ENCODE results near the gene TBC1D22A. TPM values are rescaled to one million over a fixed set of nuclear protein-coding genes. Genes with fewer than 3 reads are reported as not detected.
A peak's percentile ranks its signal among the peaks of the same experiment; 100 is the strongest.

Gene TBC1D22A
- total RNA-seq, 2 experiments from 2014 or later: 36.0 to 38.0 TPM

DNA sequence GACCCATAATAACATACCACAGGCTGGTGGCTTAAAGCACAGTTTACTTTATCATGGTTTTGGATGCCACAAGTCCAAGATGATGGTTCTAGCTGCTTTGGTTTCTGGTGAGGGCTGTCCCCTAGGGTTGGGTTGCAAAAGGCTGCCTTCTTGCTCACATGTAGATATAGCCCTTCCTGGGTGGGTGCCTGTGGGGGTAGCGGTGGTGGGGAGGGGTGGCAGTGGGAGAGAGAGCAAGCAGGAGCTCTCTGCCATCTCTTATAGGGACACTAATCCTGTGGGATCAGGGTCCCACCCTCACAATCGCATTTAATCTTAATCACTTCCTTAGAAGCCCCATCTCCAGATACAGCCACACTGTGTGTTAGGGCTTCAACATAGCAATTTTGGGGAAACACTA, 245.0 kb downstream of the TBC1D22A start:
- Mint-ChIP-seq H3K27ac (no peak overlapping the region), H3K36me3 (ENCODE audit: low read depth) (no peaks in the 10 kb centered on the region), H3K27me3 (no peaks in the 10 kb centered on the region), H3K9me3 (ENCODE audit: low read depth) (no peaks in the 10 kb centered on the region), H3K4me1 (no peaks in the 10 kb centered on the region), H3K4me3 (no peak overlapping the region)
- no peak for DNase-seq
- intact Hi-C loops (cut with DNase I, micrococcal nuclease): no loop called here
- CTCF ChIA-PET: interaction anchor here (0.8 kb wide), 1 partner anchor 10 kb away, joined by 4 read pairs; no protein-coding TSS in a partner anchor
- no peak for ATAC-seq
- POLR2A ChIA-PET: no interaction called here

DNA sequence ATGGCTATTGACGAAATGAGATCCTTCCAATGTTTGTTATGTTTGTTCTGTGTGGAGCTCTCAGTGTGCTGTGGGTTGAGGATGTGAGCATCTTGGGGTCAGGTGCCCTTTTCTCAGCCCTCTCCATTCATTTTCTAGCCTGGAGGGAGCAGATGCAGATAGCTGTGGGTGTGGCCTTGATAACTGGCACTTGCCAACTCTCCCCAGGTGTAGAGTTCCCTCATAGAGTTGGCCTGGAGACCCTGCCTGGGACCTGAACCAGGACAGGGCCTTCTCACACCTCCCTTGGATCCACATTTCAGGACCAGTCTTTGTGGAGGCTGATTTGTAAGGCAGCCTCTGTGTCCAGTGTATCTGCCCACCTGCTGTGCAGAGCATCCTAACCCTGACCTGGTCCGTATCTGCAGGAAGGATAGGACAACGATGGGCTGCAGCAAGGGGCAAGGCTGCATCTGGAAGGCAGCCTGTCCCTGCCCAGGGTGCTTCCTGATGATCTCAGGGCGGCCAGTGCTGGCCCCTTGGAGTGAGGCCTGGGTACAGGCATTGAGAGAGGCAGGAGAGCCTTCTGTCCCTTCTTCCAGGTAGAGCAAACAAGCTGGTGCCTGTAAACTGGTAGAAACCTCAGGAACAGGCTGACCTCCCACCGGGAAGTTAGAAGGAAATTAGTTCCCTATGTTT, 245.9 kb downstream of the TBC1D22A start:
- H3K9me3 Mint-ChIP-seq (ENCODE audit: low read depth): no peaks in the 10 kb centered on the region
- H3K27me3 Mint-ChIP-seq: no peaks in the 10 kb centered on the region
- ChIA-PET CTCF (interaction anchor here (0.6 to 0.8 kb wide), 3 partner anchors 11 to 58 kb away, joined by 3 to 4 read pairs (median 3); no protein-coding TSS in a partner anchor), POLR2A (no interaction called here)
- no peaks in the 10 kb centered on the region for H3K4me1 Mint-ChIP-seq
- H3K36me3 Mint-ChIP-seq (ENCODE audit: low read depth): no peaks in the 10 kb centered on the region
- H3K27ac Mint-ChIP-seq: no peak overlapping the region
- intact Hi-C loops (cut with DNase I, micrococcal nuclease): no loop called here
- H3K4me3 Mint-ChIP-seq: no peak overlapping the region
- DNase-seq (no peak), ATAC-seq (no peak)

DNA sequence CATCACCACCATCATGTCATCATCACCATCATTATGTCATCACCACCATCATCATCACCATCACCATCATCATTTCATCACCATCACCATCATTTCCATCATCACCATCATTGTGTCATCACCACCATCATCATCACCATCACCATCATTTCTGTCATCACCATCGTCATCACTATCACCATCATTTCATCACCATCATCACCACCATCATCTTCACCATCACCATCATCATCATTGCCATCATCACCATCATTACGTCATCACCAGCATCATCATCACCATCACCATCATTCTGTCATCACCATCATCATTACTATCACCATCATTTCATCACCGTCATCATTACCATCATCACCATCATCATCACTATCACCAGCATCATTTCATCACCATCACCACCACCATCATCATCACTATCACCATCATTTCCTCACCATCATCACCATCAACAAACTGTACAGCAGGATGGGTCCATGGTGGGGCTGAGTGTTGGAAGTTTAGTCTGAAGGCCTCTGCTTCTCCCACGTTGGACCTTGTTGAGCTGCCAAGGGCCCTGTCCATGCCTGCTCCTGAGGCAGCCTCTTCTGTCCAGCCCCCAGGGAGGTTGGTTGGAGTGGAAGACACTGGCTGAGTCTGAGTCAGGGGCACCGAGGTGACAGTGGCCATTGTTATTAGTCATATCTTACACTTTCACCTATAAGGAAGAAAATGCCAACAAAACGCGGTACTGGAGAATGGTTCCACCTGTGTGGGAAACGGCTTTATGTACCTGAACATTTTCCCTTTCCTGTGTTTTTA, 247.1 kb downstream of the TBC1D22A start:
- Mint-ChIP-seq H3K27ac (no peak overlapping the region), H3K36me3 (ENCODE audit: low read depth) (no peaks in the 10 kb centered on the region), H3K27me3 (no peaks in the 10 kb centered on the region), H3K4me3 (no peak overlapping the region), H3K9me3 (ENCODE audit: low read depth) (no peaks in the 10 kb centered on the region), H3K4me1 (no peaks in the 10 kb centered on the region)
- POLR2A ChIA-PET: no interaction called here
- CTCF ChIA-PET: interaction anchor here (0.6 kb wide), 1 partner anchor 21 kb away, joined by 4 read pairs; no protein-coding TSS in a partner anchor
- ATAC-seq (peak; percentile 49), DNase-seq (no peak)
- intact Hi-C loops (cut with DNase I, micrococcal nuclease): no loop called here

DNA sequence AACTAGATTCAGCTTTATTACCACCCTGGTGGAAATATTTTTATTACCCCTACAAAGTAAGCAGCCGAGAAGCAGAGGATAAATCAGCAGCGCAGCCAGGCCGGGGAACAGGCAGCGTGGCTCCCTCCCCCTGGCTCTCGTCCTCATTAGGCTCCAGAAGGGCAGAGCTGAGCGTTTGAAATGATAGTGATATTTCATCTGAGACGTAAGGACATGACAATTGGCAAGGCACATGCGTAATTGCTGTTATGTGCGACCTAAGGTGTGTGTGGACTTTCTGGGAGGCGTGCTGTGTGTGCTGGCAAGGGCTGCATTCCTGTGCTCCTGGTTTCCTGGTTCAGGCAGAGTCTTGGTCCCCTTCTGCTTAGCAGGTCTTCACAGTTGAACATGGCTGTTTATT, 247.8 kb downstream of the TBC1D22A start:
- no peak for ATAC-seq
- H3K36me3 Mint-ChIP-seq (ENCODE audit: low read depth): no peaks in the 10 kb centered on the region
- no peaks in the 10 kb centered on the region for H3K9me3 Mint-ChIP-seq (ENCODE audit: low read depth)
- DNase-seq: no peak
- no peaks in the 10 kb centered on the region for H3K4me1 Mint-ChIP-seq
- H3K27me3 Mint-ChIP-seq: no peaks in the 10 kb centered on the region
- H3K27ac Mint-ChIP-seq: no peak overlapping the region
- ChIA-PET CTCF (interaction anchor here (0.6 kb wide), 1 partner anchor 21 kb away, joined by 4 read pairs; no protein-coding TSS in a partner anchor), POLR2A (no interaction called here)
- H3K4me3 Mint-ChIP-seq: no peak overlapping the region
- intact Hi-C loops (cut with DNase I, micrococcal nuclease): no loop called here

DNA sequence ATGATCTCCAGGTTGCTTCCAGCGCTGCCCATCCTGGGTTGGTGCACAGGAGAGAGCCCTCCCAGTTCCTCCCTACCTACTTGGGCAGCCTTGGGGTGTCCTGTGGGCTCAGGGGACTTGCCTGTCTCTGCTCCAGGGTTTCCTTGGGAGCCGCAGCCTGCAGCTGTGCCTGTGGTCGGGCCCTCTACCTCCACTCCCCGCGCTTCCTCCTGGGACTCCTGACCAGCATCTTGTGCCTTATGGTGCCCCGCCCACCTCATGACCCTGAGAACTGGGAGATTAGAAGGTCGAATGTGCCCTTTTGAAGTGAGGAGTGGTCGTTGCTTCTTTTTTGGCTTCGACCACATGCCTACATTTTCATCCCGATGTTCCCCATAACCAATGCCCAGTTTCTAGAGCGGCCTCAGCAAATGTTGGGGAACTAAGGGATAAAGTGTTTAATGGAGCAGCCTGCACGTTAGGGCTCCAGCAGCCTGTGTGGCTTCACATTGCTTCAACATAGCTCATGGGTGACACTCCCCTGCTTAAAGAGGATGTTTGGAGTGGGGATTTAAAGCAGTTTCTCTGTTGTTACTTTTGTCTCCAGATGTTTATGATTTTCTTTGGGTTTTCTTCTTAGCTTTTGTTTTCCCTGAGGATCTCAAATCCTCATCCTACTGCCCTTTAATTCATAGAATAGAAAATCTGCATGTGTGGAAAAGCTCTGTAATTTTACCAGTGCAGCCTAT, 248.8 kb downstream of the TBC1D22A start:
- ATAC-seq (no peak), DNase-seq (no peak)
- H3K27ac Mint-ChIP-seq: no peak overlapping the region
- H3K36me3 Mint-ChIP-seq (ENCODE audit: low read depth): no peaks in the 10 kb centered on the region
- POLR2A ChIA-PET: no interaction called here
- no peak overlapping the region for H3K4me3 Mint-ChIP-seq
- no peaks in the 10 kb centered on the region for H3K9me3 Mint-ChIP-seq (ENCODE audit: low read depth)
- H3K4me1 Mint-ChIP-seq: no peaks in the 10 kb centered on the region
- CTCF ChIA-PET: no interaction called here
- H3K27me3 Mint-ChIP-seq: no peaks in the 10 kb centered on the region
- intact Hi-C loops (cut with DNase I, micrococcal nuclease): no loop called here

DNA sequence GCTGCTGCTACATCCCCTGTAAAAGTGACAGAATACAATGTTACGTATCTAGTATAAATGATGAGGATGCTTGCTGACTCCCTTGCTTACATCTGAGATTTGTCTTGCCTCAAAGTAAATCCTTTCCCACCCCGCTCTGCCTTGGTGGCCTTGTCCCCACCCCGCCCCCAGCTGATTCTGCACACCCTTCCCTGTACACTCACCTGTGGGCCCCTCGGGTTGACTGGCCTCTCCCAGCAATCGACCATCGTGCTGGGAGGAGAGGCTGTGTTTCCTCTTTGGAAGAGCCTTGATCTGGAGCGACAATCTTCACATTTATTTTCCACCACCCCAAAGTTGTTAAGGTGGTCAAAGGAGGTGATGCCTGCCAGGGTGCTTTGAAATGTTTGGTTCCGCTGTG, 249.4 kb downstream of the TBC1D22A start:
- H3K9me3 Mint-ChIP-seq (ENCODE audit: low read depth): no peaks in the 10 kb centered on the region
- no peak overlapping the region for H3K27ac Mint-ChIP-seq
- H3K4me3 Mint-ChIP-seq: no peak overlapping the region
- H3K36me3 Mint-ChIP-seq (ENCODE audit: low read depth): peaks cover under 1% of the 10 kb centered on the region
- no peaks in the 10 kb centered on the region for H3K27me3 Mint-ChIP-seq
- ChIA-PET POLR2A (no interaction called here), CTCF (interaction anchor here (0.9 kb wide), 1 partner anchor 26 kb away, joined by 3 read pairs; no protein-coding TSS in a partner anchor)
- intact Hi-C loops (cut with DNase I, micrococcal nuclease): no loop called here
- no peak for DNase-seq
- ATAC-seq: no peak
- no peaks in the 10 kb centered on the region for H3K4me1 Mint-ChIP-seq

DNA sequence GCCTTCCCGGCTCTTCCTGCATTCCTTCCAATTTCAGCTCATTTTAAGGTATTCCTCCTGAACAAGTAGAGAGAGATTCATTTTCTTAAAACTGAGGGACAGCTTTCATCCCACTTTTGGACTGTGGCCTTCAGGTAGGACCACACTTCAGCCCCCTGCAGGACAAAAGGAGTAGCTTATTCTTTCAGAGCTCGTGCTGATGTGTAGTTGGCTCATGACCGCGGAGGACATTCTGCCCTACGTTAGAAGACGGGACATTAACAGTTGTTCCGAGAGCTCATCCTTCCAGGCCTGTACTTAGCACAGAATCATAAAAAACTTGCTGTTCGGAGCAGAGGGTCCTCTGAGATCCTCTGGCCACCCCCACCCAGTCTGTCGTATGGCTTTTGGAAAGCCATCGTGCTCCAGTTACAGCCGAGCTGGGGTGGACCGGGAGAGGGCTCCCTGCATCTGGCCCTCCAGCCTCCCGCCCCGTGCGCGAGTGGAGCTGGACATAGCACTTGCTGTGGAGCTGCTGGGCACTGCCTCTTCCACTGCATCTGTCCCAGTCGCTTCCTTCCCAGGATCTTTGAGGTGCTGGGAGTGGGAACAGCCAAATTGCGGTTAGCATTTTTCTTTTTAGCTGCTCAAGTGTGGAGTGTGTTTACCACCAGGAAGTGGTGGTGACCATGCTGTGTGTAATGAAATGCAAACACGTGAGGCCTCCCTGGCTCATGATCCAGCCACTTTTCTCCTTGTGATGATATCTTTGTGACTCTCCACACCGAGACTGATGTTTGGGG, 250.3 kb downstream of the TBC1D22A start:
- Mint-ChIP-seq H3K9me3 (ENCODE audit: low read depth) (no peaks in the 10 kb centered on the region), H3K4me1 (no peaks in the 10 kb centered on the region), H3K36me3 (ENCODE audit: low read depth) (peaks cover 6% of the 10 kb centered on the region), H3K27ac (no peak overlapping the region), H3K4me3 (no peak overlapping the region), H3K27me3 (no peaks in the 10 kb centered on the region)
- intact Hi-C loops (cut with DNase I, micrococcal nuclease): no loop called here
- no peak for ATAC-seq
- DNase-seq: no peak
- POLR2A ChIA-PET: no interaction called here
- CTCF ChIA-PET: interaction anchor here (0.9 to 1.3 kb wide), 3 partner anchors 9 to 167 kb away, joined by 3 to 4 read pairs (median 3); no protein-coding TSS in a partner anchor

DNA sequence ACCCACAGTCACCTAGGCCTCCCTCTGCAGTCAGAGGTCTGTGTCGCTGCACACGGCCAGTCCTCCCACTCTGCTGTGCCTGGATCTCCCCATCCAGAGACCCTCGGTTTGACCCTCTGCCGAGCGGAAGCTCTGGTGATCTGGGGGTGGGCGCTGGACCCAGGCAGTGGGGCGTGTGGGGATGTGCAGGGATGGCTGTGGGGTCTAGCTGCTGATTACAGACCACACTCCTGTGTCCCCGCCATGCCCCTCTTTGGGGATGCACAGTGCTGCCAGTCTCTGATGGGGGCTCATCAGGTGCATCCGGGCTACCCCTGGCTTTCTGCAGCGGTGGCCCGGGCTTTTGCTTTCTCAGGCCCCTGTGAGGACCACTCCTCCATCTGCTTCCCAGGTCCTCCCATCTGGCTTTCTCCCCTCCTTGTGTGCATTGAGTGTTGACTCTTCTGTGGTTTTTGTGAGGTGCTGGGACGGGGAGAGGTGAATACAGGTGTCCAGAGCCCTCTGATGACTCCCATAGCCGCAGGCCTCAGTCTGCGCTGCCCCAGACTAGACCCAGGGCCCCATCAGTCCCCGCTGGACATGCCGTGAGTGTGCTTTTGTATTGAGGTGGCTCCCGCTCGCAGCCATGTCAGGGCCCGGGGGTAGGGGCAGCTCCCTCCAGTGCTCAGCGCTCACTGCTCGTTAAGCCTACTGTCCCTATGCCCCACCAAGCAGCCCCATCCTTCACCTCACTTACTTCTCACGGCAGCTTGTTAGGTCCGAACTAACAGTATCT, 251.6 kb downstream of the TBC1D22A start:
- ChIA-PET POLR2A (no interaction called here), CTCF (interaction anchor here (1.0 to 1.3 kb wide), 2 partner anchors 8 to 168 kb away, joined by 3 to 4 read pairs; no protein-coding TSS in a partner anchor)
- H3K27ac Mint-ChIP-seq: no peak overlapping the region
- no peaks in the 10 kb centered on the region for H3K27me3 Mint-ChIP-seq
- no peaks in the 10 kb centered on the region for H3K4me1 Mint-ChIP-seq
- peaks cover 9% of the 10 kb centered on the region for H3K36me3 Mint-ChIP-seq (ENCODE audit: low read depth)
- DNase-seq: no peak
- intact Hi-C loops (cut with DNase I, micrococcal nuclease): no loop called here
- no peak for ATAC-seq
- no peaks in the 10 kb centered on the region for H3K9me3 Mint-ChIP-seq (ENCODE audit: low read depth)
- no peak overlapping the region for H3K4me3 Mint-ChIP-seq

DNA sequence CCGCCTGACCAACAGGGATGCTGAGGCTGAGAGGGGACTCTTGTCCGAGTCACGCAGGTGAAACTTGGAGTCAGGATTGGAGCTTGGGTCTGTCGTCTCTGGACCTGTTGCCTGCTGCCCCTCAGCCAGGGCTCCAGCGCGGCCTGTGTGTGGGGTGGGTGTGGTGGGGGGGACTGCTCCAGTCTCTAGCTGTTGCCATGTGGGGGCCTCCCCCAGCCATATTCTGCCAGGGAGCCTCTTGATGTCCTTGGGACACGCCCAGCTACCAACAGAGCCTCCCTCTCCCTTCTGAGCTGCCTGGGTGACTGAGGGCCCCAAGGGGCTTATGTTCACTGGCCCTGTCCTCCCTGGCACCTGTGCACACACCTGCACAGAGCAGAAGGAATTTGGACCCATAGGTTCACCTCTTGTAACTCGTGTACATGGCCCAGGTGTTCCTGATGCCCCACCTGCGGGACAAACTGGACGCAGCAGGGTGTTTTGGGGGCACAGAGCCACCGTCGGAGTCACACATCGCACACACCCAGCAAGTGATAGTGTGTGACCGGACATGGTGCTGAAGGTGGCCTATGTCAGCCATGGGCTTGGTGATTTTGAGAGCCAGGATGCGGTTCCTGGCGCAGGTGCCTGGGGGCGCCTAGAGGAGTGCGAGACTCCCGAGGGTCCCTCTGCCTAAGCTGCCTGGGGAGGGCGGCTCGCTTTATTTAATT, 252.3 kb downstream of the TBC1D22A start:
- CTCF ChIA-PET: no interaction called here
- POLR2A ChIA-PET: no interaction called here
- H3K4me1 Mint-ChIP-seq: peaks cover 2% of the 10 kb centered on the region
- peaks cover 15% of the 10 kb centered on the region for H3K36me3 Mint-ChIP-seq (ENCODE audit: low read depth)
- no peak overlapping the region for H3K27ac Mint-ChIP-seq
- intact Hi-C loops (cut with DNase I, micrococcal nuclease): no loop called here
- DNase-seq (no peak), ATAC-seq (no peak)
- no peaks in the 10 kb centered on the region for H3K27me3 Mint-ChIP-seq
- no peak overlapping the region for H3K4me3 Mint-ChIP-seq
- no peaks in the 10 kb centered on the region for H3K9me3 Mint-ChIP-seq (ENCODE audit: low read depth)

DNA sequence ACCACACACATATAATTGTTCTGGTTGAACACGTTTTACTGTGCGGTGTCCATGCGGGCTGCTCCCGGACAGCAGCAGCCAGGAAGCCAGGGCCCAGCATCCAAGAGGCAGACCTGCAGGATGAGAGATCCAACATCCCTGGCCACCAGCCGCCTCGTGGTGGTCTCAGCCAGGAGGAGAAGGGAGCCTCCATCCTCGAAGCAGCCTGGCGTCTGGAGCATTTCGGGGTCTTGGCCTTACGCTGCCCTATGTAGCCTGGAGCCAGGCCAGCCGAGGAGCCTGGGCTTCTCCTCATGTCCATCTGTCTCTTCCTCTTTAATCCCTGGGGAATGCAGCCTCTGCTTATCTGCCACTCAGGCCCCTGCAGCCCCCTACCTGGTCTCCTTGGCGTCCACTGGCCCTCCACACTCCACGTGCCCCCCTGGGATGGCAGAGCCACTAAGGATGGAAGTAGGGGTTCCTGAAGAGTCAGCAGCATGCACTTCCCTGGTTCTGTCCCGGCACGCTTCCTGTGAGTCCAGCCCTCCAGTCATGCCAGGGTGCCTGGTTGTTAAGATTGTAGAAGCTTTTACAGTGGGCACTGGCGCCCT, 253.2 kb downstream of the TBC1D22A start:
- H3K4me3 Mint-ChIP-seq: no peak overlapping the region
- H3K27ac Mint-ChIP-seq: no peak overlapping the region
- peaks cover 22% of the 10 kb centered on the region for H3K36me3 Mint-ChIP-seq (ENCODE audit: low read depth)
- ATAC-seq: no peak
- no peaks in the 10 kb centered on the region for H3K27me3 Mint-ChIP-seq
- H3K4me1 Mint-ChIP-seq: peaks cover 10% of the 10 kb centered on the region
- no peaks in the 10 kb centered on the region for H3K9me3 Mint-ChIP-seq (ENCODE audit: low read depth)
- ChIA-PET CTCF (no interaction called here), POLR2A (no interaction called here)
- DNase-seq: no peak
- intact Hi-C loops (cut with DNase I, micrococcal nuclease): no loop called here

All from activated CD4-positive, alpha-beta T cell treated with anti-CD3 and anti-CD28 coated beads for 36 hours (primary cell).